IPS DF 6.9 (cell line): ENCODE results near the gene CLP1.
"Not testable (repeated sequence)": the region's sequence is repeated elsewhere in the genome, so short reads cannot be mapped to it uniquely, and the experiment has no call there.

ENCODE experiments used
- DNase-seq: peaks from one replicate; pipeline ENCODE4 v3.0.0-alpha.2; 2013; ENCODE audit warnings: low read depth, low spot score
- H3K27ac ChIP-seq: one replicate; pipeline ENCODE4 v1.5.1; 2013; ENCODE audit warnings: low read length, control low read depth
- H3K27me3 ChIP-seq: 2 replicates; pipeline ENCODE4 v1.6.1; 2013; ENCODE audit warnings: mild to moderate bottlenecking, low read length; ENCODE audit not compliant: control insufficient read depth, insufficient read depth
- H3K36me3 ChIP-seq: 2 replicates; pipeline ENCODE4 v1.6.1; 2013; ENCODE audit warnings: low read length; ENCODE audit not compliant: control insufficient read depth, insufficient read depth
- H3K4me1 ChIP-seq: 2 replicates; pipeline ENCODE4 v1.6.1; 2013; ENCODE audit warnings: low read length; ENCODE audit not compliant: control insufficient read depth, insufficient read depth
- H3K4me3 ChIP-seq: 2 replicates; pipeline ENCODE4 v1.5.1; 2013; ENCODE audit warnings: mild to moderate bottlenecking, low read length
- H3K9me3 ChIP-seq: 2 replicates; pipeline ENCODE4 v1.6.1; 2013; ENCODE audit warnings: low read length, inconsistent platforms; ENCODE audit not compliant: control insufficient read depth, insufficient read depth
- WGBS: extraction: QIAGEN DNeasy Blood & Tissue Kit; methylation state at CpG from one replicate; pipeline ENCODE4 v1.1.7; 2013; ENCODE audit warnings: mixed read lengths, missing lambda C conversion rate; ENCODE audit not compliant: insufficient read length, insufficient coverage; 5-methylcytosine and 5-hydroxymethylcytosine counted together

CLP1 gene

DNA sequence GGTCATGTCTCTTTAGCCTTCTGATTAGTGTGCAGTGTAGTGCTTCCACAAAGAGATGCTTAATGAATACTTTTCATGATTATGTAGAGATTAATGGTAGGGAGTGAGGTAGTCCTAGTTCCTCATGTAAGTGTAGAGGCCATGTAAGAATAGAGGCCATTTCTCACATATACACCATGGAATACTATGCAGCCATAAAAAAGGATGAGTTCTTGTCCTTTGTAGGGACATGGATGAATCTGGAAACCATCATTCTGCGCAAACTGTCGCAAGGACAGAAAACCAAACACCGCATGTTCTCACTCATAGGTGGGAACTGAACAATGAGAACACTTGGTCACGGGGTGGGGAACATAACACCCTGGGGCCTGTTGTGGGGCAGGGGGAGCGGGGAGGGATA is 32.9 kb downstream of the CLP1 start:
- H3K4me1 ChIP-seq, H3K27me3 ChIP-seq, H3K27ac ChIP-seq, H3K9me3 ChIP-seq, DNase-seq, H3K4me3 ChIP-seq: not testable (repeated sequence)
- H3K36me3 ChIP-seq, result peaks cover 23% of the 10 kb centered on the region
- no CpG with 5 or more reads among the region's 5 CpGs for WGBS

DNA sequence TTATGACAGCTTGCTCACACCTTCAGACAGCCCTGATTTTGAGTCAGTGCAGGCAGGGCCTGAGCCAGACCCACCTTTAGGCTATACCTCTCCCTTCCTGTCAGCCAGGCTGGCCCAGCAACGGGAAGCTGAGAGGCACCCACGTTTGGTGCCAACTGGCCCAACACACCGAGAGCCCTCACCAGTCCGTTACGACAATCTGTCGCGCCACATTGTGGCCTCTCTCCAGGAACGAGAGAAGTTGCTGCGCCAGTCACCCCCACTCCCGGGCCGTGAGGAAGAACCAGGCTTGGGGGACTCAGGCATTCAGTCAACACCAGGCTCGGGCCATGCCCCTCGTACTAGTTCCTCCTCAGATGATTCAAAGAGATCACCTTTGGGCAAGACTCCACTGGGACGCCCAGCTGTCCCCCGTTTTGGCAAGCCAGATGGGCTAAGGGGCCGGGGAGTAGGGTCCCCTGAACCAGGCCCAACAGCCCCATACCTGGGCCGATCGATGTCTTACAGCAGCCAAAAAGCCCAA is 41.3 kb downstream of the CLP1 start:
- H3K27ac ChIP-seq, result no peak overlapping the region
- no peaks in the 10 kb centered on the region for H3K4me1 ChIP-seq
- H3K27me3 ChIP-seq, result no peaks in the 10 kb centered on the region; the same call in 1 of the 2 replicates
- H3K4me3 ChIP-seq, result no peak overlapping the region
- peaks cover 22% of the 10 kb centered on the region for H3K36me3 ChIP-seq
- no peak for DNase-seq
- no CpG with 5 or more reads among the region's 18 CpGs for WGBS
- no peaks in the 10 kb centered on the region for H3K9me3 ChIP-seq

DNA sequence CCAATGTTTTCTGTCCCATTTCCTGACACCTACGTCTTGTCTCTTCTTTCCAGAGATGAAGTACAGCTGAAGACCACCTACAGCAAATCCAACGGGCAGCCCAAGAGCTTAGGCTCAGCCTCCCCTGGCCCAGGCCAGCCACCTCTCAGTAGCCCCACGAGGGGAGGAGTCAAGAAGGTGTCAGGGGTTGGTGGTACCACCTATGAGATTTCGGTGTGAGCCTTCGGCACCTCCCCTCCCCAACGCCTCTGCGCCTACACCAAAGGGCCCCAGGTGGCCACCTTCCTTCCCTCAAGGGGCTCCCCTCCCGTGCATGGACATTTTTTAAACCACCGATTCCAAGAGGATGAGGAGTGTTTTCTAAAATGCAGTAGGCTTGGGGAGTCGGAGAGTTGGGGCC is 42.3 kb downstream of the CLP1 start:
- H3K27ac ChIP-seq, result no peak overlapping the region
- DNase-seq, result no peak
- H3K9me3 ChIP-seq, result no peaks in the 10 kb centered on the region
- H3K27me3 ChIP-seq, result no peaks in the 10 kb centered on the region; the same call in 1 of the 2 replicates
- H3K36me3 ChIP-seq, result peaks cover 27% of the 10 kb centered on the region
- H3K4me3 ChIP-seq, result no peak overlapping the region
- no peaks in the 10 kb centered on the region for H3K4me1 ChIP-seq
- WGBS, result no CpG with 5 or more reads among the region's 10 CpGs

DNA sequence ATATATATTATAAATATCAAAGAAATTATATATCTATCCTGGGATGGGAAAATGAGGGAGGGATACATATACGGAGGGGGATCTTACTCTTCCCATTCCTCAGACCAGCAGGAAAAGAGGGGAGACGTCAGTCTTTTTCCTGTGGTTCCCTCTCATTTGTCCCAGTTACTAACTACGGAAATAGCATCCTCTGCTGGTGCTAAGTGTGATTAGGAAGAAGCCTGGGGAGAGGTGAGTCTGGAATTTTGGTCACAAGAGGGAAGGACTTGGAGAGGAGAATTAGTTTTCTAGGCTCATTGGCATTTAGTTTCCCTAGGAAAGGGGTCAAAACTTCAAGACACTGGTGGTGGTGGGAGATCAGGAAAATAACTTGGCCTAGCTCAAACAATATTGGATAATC is 42.9 kb downstream of the CLP1 start:
- H3K27me3 ChIP-seq, result no peaks in the 10 kb centered on the region; the same call in 1 of the 2 replicates
- no peak overlapping the region for H3K4me3 ChIP-seq
- peaks cover 28% of the 10 kb centered on the region for H3K36me3 ChIP-seq
- no peaks in the 10 kb centered on the region for H3K4me1 ChIP-seq
- no CpG with 5 or more reads among the region's 3 CpGs for WGBS
- DNase-seq, result no peak
- no peaks in the 10 kb centered on the region for H3K9me3 ChIP-seq
- no peak overlapping the region for H3K27ac ChIP-seq

DNA sequence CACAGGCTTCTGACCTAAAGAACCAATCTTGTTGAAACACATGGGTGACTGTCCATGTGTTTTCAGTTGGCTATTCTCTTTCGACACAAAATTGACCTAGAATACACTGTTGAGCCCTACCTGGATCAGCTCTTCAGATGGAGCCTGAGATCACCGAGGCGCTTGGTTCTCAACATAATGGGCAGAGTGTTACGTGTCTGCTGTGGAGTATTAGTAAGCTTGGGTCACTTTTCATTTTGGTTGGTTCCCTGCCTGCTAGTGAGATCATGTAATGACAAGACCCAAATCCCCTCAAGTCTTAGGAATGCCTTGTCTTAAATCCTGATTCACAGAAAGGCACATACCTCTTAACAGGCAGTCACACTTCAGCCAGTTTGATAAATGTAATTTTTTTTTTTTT is 45.8 kb downstream of the CLP1 start:
- Histone ChIP-seq H3K9me3 (no peaks in the 10 kb centered on the region), H3K4me3 (no peak overlapping the region), H3K27ac (no peak overlapping the region), H3K27me3 (no peaks in the 10 kb centered on the region), H3K36me3 (peaks cover 14% of the 10 kb centered on the region), H3K4me1 (no peaks in the 10 kb centered on the region)
- no peak for DNase-seq
- no CpG with 5 or more reads among the region's 4 CpGs for WGBS

DNA sequence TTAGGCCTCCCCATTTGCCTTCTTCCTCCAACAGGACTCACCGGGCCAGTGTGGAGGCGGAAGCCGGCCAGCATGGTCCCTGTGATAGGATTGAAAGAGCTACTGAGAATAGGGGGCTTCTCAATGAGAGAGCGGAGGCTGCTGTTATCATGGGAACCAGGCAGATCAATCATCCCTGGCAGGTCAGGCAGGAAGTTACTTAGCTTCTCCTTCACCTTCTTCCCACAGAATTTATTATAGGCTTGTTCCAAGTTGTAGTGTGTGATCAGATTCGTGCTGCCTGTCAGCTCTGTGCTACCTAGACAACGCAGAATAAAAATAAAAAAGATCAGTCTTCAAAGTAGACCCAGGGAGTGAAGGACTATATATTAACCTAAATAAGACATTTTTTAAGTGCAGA is 47.4 kb downstream of the CLP1 start:
- Histone ChIP-seq H3K27me3 (no peaks in the 10 kb centered on the region), H3K36me3 (peaks cover 5% of the 10 kb centered on the region; the same call in 1 of the 2 replicates), H3K4me1 (no peaks in the 10 kb centered on the region), H3K27ac (no peak overlapping the region), H3K9me3 (no peaks in the 10 kb centered on the region), H3K4me3 (no peak overlapping the region)
- DNase-seq, result no peak
- WGBS, result no CpG with 5 or more reads among the region's 6 CpGs

DNA sequence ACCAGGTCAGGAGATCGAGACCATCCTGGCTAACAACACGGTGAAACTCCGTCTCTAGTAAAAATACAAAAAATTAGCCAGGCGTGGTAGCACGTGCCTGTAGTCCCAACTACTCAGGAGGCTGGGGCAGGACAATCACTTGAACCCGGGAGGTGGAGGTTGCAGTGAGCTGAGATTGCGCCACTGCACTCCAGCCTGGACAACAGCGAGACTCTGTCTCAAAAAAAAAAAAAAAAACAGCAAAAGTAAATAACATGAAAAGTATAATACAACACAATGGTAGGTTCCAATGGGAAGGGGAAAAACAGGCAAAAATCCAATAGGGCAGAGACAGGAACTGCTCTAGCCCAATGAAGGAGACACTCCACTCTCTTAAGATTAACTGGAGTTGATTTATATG is 47.9 kb downstream of the CLP1 start:
- DNase-seq, H3K4me3 ChIP-seq, H3K36me3 ChIP-seq, H3K4me1 ChIP-seq, H3K27me3 ChIP-seq, H3K9me3 ChIP-seq, H3K27ac ChIP-seq: not testable (repeated sequence)
- no CpG with 5 or more reads among the region's 8 CpGs for WGBS

DNA sequence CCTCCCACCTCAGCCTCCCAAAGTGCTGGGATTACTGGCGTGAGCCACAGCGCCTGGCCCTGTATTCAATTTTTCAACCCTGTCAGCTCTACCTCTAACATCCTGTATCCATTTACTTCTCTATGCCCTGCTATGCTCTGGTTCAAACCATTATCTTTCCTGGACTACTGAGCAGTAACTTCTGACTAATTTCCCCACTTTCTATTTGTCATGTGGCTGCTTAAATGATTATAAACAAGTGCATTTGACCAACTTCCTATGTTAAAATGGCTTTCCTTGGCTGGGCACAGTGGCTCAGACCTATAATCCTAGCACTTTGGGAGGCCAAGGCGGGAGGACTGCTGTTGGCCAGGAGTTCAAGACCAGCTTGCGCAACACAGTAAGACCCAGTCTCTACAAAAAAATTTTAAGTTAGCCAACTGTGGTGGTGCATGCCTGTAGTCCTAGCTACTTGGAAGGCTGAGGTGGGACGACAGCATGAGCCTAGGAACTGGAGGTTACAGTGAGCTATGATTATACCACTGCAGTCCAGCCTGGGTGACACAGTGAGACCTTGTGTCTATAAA is 52.3 kb downstream of the CLP1 start:
- WGBS, result no CpG with 5 or more reads among the region's 5 CpGs
- H3K27ac ChIP-seq, result no peak overlapping the region
- H3K4me3 ChIP-seq, result no peak overlapping the region
- DNase-seq, result no peak
- H3K9me3 ChIP-seq, result no peaks in the 10 kb centered on the region
- no peaks in the 10 kb centered on the region for H3K36me3 ChIP-seq
- no peaks in the 10 kb centered on the region for H3K4me1 ChIP-seq
- H3K27me3 ChIP-seq, result no peaks in the 10 kb centered on the region
